ENCODE measurements around the gene PLD1.
A peak's percentile ranks its signal among the peaks of the same experiment; 100 is the strongest.

The PLD1 gene

GRCh38 chr3:171811913-171812335 is 1.6 kb upstream of the PLD1 start:
- no peak overlapping the region for H3K4me3 ChIP-seq (replicated peaks; ENCODE audit: insufficient read depth, low read length)
- no peaks in the 10 kb centered on the region for H3K27me3 ChIP-seq (ENCODE audit: insufficient read depth, poor library complexity, severe bottlenecking)
- no peak for DNase-seq (ENCODE audit: low read depth in 1 of 2, low spot score in 1 of 2)
- TF ChIP-seq SPI1 (IDR thresholded peaks at IDR 0.05; ENCODE audit: borderline replicate concordance, low read depth), result no peak
- no peak for TF ChIP-seq POLR2AphosphoS5 (IDR thresholded peaks at IDR 0.05; ENCODE audit: low read depth)
- TF ChIP-seq GABPA (IDR thresholded peaks at IDR 0.05; ENCODE audit: low read depth), result no peak
- TF ChIP-seq REST (IDR thresholded peaks at IDR 0.05; ENCODE audit: insufficient replicate concordance, low read depth), result no peak
- no peak for TF ChIP-seq CTCF (IDR thresholded peaks at IDR 0.05; ENCODE audit: insufficient read depth, low read length)
- H3K27ac ChIP-seq (replicated peaks), result peak overlapping the region; percentile 84

GRCh38 chr3:171811295-171811912 is 1.1 kb upstream of the PLD1 start:
- TF ChIP-seq POLR2AphosphoS5 (IDR thresholded peaks at IDR 0.05; ENCODE audit: low read depth) (no peak), SPI1 (IDR thresholded peaks at IDR 0.05; ENCODE audit: borderline replicate concordance, low read depth) (no peak)
- H3K27ac ChIP-seq (replicated peaks), result peak overlapping the region; percentile 84
- H3K4me3 ChIP-seq (replicated peaks; ENCODE audit: insufficient read depth, low read length), result no peak overlapping the region; the same call in 1 of the 2 replicates
- H3K27me3 ChIP-seq (ENCODE audit: insufficient read depth, poor library complexity, severe bottlenecking), result no peaks in the 10 kb centered on the region
- DNase-seq (ENCODE audit: low read depth in 1 of 2, low spot score in 1 of 2), result peak; percentile 71 to 85

GRCh38 chr3:171810629-171811294 is 479 bp upstream of the PLD1 start:
- TF ChIP-seq GABPA (IDR thresholded peaks at IDR 0.05; ENCODE audit: low read depth), result no peak
- no peak for TF ChIP-seq POLR2AphosphoS5 (IDR thresholded peaks at IDR 0.05; ENCODE audit: low read depth)
- no peak for TF ChIP-seq SPI1 (IDR thresholded peaks at IDR 0.05; ENCODE audit: borderline replicate concordance, low read depth)
- no peak for TF ChIP-seq REST (IDR thresholded peaks at IDR 0.05; ENCODE audit: insufficient replicate concordance, low read depth)
- TF ChIP-seq CTCF (IDR thresholded peaks at IDR 0.05; ENCODE audit: insufficient read depth, low read length), result no peak
- Histone ChIP-seq H3K27ac (replicated peaks) (peak overlapping the region; percentile 84), H3K27me3 (ENCODE audit: insufficient read depth, poor library complexity, severe bottlenecking) (no peaks in the 10 kb centered on the region), H3K4me3 (replicated peaks; ENCODE audit: insufficient read depth, low read length) (peak overlapping the region; percentile 85)
- no peak for DNase-seq (ENCODE audit: low read depth in 1 of 2, low spot score in 1 of 2)

- TF ChIP-seq SPI1 (IDR thresholded peaks at IDR 0.05; ENCODE audit: borderline replicate concordance, low read depth) (no peak; the same call in 1 of the 2 replicates), REST (IDR thresholded peaks at IDR 0.05; ENCODE audit: insufficient replicate concordance, low read depth) (no peak), GABPA (IDR thresholded peaks at IDR 0.05; ENCODE audit: low read depth) (no peak), POLR2AphosphoS5 (IDR thresholded peaks at IDR 0.05; ENCODE audit: low read depth) (no peak), CTCF (IDR thresholded peaks at IDR 0.05; ENCODE audit: insufficient read depth, low read length) (no peak)
- H3K4me3 ChIP-seq (replicated peaks; ENCODE audit: insufficient read depth, low read length), result peak overlapping the region; percentile 85
- DNase-seq (ENCODE audit: low read depth in 1 of 2, low spot score in 1 of 2), result peak in 1 of 2 experiments; percentile 75
- no peaks in the 10 kb centered on the region for H3K27me3 ChIP-seq (ENCODE audit: insufficient read depth, poor library complexity, severe bottlenecking)
- peak overlapping the region; percentile 84 for H3K27ac ChIP-seq (replicated peaks)
These were observed 747 bp downstream of the PLD1 start for GRCh38 chr3:171809611-171809860.

Data from HL-60 (cell line).